Hematopoietic multipotent progenitor cell treated with erythropoietin and hydrocortisone succinate and interleukin-3 and kit ligand, for 4 days (in vitro differentiated cells): ENCODE measurements around the gene CEACAM20.
"Not testable (repeated sequence)": the region's sequence is repeated elsewhere in the genome, so short reads cannot be mapped to it uniquely, and the experiment has no call there.

ENCODE experiments used
- DNase-seq: peaks from one replicate; pipeline ENCODE4 v3.0.0-alpha.2; 2015

Gene CEACAM20

GRCh38 chr19:44468730-44469129, 60.7 kb downstream of the CEACAM20 start:
- DNase-seq, result not testable (repeated sequence)

DNA sequence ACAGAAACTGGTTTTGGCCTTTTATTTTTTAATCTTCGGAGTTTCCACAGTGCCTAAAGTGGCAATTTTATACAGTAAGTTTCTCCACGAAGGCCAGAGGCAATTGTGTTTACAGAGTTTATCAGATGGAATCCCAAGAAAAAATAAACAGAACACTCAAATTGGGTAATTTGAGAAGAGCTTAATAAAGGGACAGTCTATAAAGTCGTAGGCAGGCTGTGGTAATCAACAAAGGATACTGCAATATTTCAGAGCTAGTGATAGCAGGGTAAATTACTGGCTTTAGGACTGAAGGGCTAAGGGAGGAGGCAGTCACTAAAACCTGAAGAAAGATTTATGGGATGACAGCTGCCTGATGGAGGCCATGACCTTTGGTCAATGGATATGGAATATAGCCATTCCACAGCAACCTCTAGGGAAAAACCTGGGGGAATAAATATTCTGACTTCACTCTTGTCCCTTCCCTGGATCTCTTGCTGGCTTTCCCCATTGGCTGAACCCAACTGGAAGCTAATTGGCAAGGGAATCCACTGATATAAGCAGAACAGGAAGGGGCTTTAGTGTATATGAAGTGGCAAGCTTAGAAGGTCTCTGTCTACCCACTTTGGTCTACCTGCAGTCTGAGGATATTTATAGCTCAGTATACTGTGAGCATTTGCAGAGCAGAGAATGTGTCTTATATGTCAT, 66.7 kb downstream of the CEACAM20 start:
- not testable (repeated sequence) for DNase-seq
